Esophagus squamous epithelium (tissue), 4 donors: Measurements from ENCODE around the gene SFXN1.

Source experiments
- POLR2A ChIP-seq, 4 donors: fragments of 450-650 bp; IDR thresholded peaks; one replicate each; pipeline ENCODE4 v1.6.1; 2017; ENCODE audit warnings: antibody characterized with exemption in 4 of 4, mild to moderate bottlenecking in 4 of 4, moderate library complexity in 3 of 4
- TF ChIP-seq, protein P1 (sequence below), 6 experiments: fragments of 450-650 bp in 4 of 6; fragments of 200-600 bp in 2 of 6; sonication (generic) in 2 of 6; IDR thresholded peaks; one replicate each; pipeline ENCODE4 v1.5.1; 2016 to 2019; ENCODE audit warnings: antibody characterized with exemption in 6 of 6, mild to moderate bottlenecking in 4 of 6, moderate library complexity in 4 of 6

GRCh38 chr5:175517824-175518450, 39.6 kb downstream of the SFXN1 start:
- TF ChIP-seq, protein P1, sequence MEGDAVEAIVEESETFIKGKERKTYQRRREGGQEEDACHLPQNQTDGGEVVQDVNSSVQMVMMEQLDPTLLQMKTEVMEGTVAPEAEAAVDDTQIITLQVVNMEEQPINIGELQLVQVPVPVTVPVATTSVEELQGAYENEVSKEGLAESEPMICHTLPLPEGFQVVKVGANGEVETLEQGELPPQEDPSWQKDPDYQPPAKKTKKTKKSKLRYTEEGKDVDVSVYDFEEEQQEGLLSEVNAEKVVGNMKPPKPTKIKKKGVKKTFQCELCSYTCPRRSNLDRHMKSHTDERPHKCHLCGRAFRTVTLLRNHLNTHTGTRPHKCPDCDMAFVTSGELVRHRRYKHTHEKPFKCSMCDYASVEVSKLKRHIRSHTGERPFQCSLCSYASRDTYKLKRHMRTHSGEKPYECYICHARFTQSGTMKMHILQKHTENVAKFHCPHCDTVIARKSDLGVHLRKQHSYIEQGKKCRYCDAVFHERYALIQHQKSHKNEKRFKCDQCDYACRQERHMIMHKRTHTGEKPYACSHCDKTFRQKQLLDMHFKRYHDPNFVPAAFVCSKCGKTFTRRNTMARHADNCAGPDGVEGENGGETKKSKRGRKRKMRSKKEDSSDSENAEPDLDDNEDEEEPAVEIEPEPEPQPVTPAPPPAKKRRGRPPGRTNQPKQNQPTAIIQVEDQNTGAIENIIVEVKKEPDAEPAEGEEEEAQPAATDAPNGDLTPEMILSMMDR (IDR thresholded peaks at IDR 0.05): no peak
- no peak for TF ChIP-seq POLR2A (IDR thresholded peaks at IDR 0.05)
